Hepatic stellate cell (primary cell): ENCODE results near the gene LRRC45.

Source experiments
- DNase-seq: peaks from one replicate; pipeline ENCODE4 v3.0.0; 2011; ENCODE audit warnings: low spot score

The LRRC45 gene

DNA sequence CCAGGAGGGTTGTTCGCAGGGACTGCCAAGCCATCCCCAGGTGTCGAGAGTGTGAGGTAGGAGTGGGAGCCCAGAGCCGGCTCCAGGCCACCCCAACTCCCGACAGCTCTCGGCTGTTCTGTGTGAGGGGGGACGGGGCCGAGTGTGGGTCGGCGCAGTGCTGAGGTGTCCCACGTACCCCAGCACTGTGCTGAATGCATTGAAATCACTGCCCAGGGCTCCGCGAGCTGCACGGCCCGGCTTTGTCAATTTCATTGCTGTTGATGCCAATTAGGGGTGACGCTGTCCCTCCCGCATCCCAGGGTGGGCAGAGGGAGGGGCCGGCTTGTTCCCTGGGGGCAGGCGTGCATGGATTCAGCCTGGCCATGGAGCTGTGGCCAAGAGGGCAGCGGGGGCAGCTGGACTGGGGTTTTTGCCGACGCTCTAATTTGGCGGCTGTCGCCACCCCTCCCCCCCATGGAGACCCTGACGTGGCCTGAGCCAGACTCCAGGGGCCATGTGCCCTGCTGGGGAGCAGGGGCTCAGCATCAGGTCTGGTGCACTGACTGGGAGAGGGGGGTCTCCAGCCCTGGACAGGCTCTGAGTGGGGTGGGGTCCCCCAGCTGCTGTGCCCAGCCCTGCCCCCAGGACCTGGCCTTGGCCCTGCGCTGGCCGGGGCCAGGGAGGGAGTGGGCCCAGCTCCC, 14.7 kb upstream of the LRRC45 start:
- no peak for DNase-seq

DNA sequence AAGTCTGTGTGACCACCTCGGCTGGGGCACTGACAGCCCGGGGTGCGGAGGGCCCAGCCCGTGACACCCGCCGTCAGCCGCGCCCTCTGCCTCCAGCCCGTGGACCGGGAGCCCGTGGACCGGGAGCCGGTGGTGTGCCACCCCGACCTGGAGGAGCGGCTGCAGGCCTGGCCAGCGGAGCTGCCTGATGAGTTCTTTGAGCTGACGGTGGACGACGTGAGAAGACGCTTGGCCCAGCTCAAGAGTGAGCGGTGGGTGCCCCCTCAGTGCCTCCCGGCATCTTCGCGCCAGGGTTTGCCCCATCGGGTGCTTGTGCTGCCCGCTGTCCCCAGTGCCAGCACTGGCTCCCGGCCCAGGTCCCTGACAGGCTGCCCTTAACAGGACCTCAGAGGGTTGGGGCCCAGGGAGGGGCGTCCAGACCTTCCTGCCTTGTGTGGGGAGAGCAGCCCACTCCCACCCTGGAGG, 14.1 kb upstream of the LRRC45 start:
- no peak for DNase-seq

GRCh38 chr17:82009413-82009812, 13.7 kb upstream of the LRRC45 start:
- DNase-seq = no peak

GRCh38 chr17:82010575-82011525, 12.3 kb upstream of the LRRC45 start:
- no peak for DNase-seq

- no peak for DNase-seq
These were observed 11.4 kb upstream of the LRRC45 start for GRCh38 chr17:82011617-82012187.

DNA sequence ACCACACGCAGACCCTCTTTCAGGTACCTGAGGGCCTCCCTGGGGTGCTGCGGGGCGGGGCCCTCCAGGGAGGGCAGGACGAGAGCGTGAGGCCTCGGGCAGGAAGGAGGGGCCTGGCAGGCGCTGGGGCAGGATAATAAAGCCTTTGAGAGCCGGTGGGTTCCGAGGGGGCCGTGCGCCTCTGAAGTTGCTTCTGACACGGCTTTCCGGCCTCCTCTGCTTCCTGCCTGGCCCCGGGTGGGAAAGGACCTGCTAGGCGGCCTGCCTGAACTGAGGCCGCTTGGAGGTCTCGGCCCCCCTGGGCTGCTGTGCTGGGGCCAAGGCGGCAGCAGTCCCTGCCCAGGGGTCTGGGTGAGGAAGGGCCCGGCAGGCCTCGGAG, 10.9 kb upstream of the LRRC45 start:
- no peak for DNase-seq

- DNase-seq = no peak
These were observed 10.3 kb upstream of the LRRC45 start for GRCh38 chr17:82012640-82013295.

DNA sequence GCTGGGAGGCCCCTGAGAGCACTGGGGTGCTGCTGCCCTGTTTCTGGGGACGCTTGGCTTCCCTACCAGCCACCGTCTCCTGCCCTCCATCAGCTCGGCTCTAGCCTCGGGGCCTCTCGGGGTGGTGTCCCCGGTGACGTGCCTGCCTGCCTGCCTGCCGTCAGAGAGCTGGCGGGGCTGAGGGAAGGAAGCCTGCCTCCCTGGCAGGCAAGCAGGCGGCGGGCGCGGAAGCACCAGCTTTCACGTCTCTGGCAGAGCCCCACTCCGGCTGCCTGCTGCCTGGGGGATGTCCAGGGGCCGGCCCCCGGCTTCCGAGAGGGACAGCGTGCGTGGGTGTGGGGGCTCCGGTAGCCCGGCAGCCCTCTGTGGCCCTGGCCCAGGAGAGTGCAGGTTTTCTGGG, 9.8 kb upstream of the LRRC45 start:
- no peak for DNase-seq

- DNase-seq = no peak
These were observed 9.3 kb upstream of the LRRC45 start for GRCh38 chr17:82013772-82014321.

- DNase-seq = no peak
These were observed 8.7 kb upstream of the LRRC45 start for GRCh38 chr17:82014432-82014831.

- no peak for DNase-seq
These were observed 8.2 kb upstream of the LRRC45 start for GRCh38 chr17:82014971-82015310.

DNA sequence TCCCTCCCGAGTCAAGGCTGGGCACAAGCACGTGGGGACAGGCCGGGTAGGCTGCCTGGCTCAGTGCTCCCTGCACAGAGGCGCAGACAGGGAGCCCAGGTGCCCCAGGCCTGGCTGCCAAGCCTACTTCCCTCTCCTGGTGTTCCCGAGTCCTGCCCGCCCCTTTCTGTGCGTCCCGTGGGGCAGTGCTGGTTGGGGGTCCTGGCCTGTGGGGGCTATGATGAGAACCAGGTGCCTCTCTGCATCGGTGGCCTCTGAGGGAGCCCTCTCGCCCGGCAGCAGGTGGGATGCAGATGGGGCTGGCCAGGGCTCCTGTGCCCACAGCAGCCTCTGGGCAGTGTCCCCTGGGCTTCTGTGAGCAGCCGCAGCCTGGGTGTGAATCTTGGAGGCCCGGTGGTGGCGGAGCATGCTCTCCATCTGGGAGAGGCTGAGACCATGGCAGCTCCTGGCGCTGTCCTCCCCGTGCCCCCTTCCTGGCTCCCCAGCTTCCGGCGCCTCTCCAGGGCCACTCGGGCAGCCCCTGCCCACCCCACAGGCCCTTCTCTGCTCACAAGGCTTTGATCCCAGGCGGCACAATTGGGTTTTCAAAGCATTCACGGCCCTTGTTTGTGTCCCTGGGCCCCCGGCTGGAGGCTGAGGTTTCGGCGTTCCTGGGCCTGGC, 7.7 kb upstream of the LRRC45 start:
- DNase-seq = no peak

DNA sequence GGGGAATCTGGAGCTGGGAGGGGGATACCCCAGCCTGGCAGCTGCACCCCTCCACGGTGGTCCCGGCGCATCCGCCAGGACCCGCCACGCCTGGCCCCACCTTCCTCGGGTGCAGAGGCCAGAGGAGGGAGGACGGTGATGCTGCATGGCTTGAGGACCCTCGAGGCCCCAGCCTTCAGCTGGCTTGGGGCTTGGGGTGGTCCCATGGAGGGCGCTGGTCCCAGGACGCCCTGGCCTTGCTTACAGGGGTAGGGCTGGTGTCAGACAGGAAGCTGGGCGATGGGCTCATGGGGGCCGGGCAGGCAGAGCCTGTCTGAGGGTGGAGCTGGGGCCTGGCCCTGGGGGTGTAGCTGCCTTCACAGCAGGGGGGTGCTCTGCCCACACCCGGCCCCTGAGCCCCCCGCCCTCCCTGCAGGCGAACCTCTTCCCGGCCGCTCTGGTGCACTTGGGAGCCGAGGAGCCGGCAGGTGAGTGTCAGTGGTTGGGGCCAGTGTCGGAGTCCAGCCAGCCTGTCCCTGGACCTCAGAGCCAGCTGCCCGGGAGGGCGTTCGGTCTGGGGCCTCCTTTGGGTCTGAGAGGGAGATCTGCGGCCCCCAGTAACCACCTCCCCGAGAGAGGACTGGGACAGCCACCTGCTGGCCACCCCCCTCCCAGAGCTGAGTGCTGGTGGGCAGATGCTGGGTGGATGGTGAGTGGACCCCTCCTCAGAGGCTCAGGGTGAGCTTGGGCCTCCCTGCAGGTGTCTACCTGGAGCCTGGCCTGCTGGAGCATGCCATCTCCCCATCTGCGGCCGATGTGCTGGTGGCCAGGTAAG, 6.8 kb upstream of the LRRC45 start:
- DNase-seq = no peak

DNA sequence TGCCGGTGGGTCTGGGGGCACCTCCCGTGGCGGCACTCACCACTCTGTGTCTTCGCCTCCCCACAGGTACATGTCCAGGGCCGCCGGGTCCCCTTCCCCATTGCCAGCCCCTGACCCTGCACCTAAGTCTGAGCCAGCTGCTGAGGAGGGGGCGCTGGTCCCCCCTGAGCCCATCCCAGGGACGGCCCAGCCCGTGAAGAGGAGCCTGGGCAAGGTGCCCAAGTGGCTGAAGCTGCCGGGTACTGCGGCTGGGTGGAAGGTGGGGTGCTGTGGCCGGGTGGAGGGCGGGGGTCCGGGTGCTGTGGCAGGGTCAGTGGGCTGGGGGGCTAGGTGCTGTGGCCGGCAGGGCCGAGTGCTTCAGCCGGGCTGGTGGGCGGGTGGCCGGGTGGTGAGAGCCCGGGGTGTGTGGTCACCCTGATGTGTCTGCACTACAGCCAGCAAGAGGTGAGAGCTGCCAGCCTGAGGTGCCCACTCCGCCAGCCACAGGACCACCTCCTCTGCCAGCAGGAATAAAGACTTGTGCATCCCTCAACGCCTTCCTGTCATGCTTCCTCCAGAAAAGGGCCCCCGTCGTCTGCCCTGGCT, 6.1 kb upstream of the LRRC45 start:
- DNase-seq = no peak

GRCh38 chr17:82017612-82018151, 5.4 kb upstream of the LRRC45 start:
- DNase-seq = no peak

- no peak for DNase-seq
These were observed 4.7 kb upstream of the LRRC45 start for GRCh38 chr17:82018152-82018988.

- no peak for DNase-seq
These were observed 4.0 kb upstream of the LRRC45 start for GRCh38 chr17:82018989-82019689.
